GM23338 (cell line): ENCODE measurements around the gene RAP1GAP2.
A peak's percentile ranks its signal among the peaks of the same experiment; 100 is the strongest.

Experiments
- CREB1 ChIP-seq: fragments of 250-450 bp; sonication (Bioruptor Pico); IDR thresholded peaks from 2 replicates; pipeline ENCODE4 v1.5.0; 2020; ENCODE audit warnings: low read depth, mild to moderate bottlenecking, moderate library complexity
- CTCF ChIP-seq, 2 experiments: fragments of 200-600 bp in 1 of 2; sonication (generic) in 1 of 2; conservative IDR thresholded peaks; 2 replicates each; pipeline versions ENCODE4 v1.5.1 to v1.6.1; 2016 to 2017; ENCODE audit warnings: antibody characterized with exemption in 2 of 2, low read depth in 2 of 2, mild to moderate bottlenecking in 2 of 2, moderate library complexity in 1 of 2
- EZH2 ChIP-seq: fragments of 200-600 bp; sonication (generic); IDR thresholded peaks from one replicate; pipeline ENCODE4 v1.8.0; 2017; ENCODE audit warnings: antibody characterized with exemption, mild to moderate bottlenecking, low read depth; ENCODE audit not compliant: unreplicated experiment
- EZH2phosphoT487 ChIP-seq: fragments of 200-600 bp; sonication (generic); IDR thresholded peaks from one replicate; pipeline ENCODE4 v1.8.1; 2018; ENCODE audit warnings: antibody characterized with exemption; ENCODE audit not compliant: unreplicated experiment
- JUNB ChIP-seq: IDR thresholded peaks from one replicate; pipeline ENCODE4 v1.6.1; 2016; ENCODE audit warnings: antibody characterized with exemption; ENCODE audit not compliant: unreplicated experiment
- NANOG ChIP-seq: IDR thresholded peaks from 2 replicates; pipeline ENCODE4 v1.6.1; 2016; ENCODE audit warnings: antibody characterized with exemption, borderline replicate concordance
- POLR2AphosphoS5 ChIP-seq: IDR thresholded peaks from 2 replicates; pipeline ENCODE4 v1.6.1; 2016; ENCODE audit warnings: antibody characterized with exemption, low read depth
- REST ChIP-seq: IDR thresholded peaks from one replicate; pipeline ENCODE4 v1.6.1; 2018; ENCODE audit warnings: antibody characterized with exemption; ENCODE audit not compliant: unreplicated experiment
- ZNF331 ChIP-seq: fragments of 250-450 bp; sonication (Bioruptor Pico); IDR thresholded peaks from 2 replicates; pipeline ENCODE4 v1.5.0; 2020; ENCODE audit warnings: low read depth, mild to moderate bottlenecking, moderate library complexity

GRCh38 chr17:2828397-2829038 lies 32.3 kb downstream of the RAP1GAP2 start:
- TF ChIP-seq CTCF (conservative IDR thresholded peaks at IDR 0.05; ENCODE audit: low read depth in 2 of 2), result peak; percentile 91 to 96
- no peak for TF ChIP-seq EZH2phosphoT487
- no peak for TF ChIP-seq REST
- no peak for TF ChIP-seq POLR2AphosphoS5
- TF ChIP-seq CREB1 (CRISPR knock-in tag), result 0 out of 2 replicates have a peak, but pooled peaks have one; percentile 19
- TF ChIP-seq EZH2, result no peak
- no peak for TF ChIP-seq NANOG
- no peak for TF ChIP-seq JUNB
- TF ChIP-seq ZNF331, result no peak
